RWPE1 (cell line): Measurements from ENCODE around the gene SIGLEC7.

Experiments used
- CTCF ChIA-PET: fragments of 350-600 bp; sonication (Branson Sonifier 250); formaldehyde crosslinking; extraction: SDS; loops from one replicate; lab custom pipeline; 2021; lab: Yijun Ruan, JAX
- POLR2A ChIA-PET: fragments of 400-600 bp; formaldehyde crosslinking; extraction: SDS; loops from one replicate; lab custom pipeline; 2020; ENCODE audit warnings: antibody characterized with exemption; ENCODE audit not compliant: low non-redundant PET; lab: Yijun Ruan, JAX
- DNase-seq: peaks from one replicate; pipeline ENCODE4 v3.0.0; 2012; ENCODE audit warnings: low spot score
- H3K27ac ChIP-seq: fragments of 450-650 bp; 2 replicates; pipeline ENCODE4 v1.5.1; 2017
- TF ChIP-seq, protein P1 (sequence below): fragments of 450-650 bp; conservative IDR thresholded peaks from 2 replicates; pipeline ENCODE4 v1.5.1; 2017; ENCODE audit warnings: low read depth, mild to moderate bottlenecking

Gene SIGLEC7

DNA sequence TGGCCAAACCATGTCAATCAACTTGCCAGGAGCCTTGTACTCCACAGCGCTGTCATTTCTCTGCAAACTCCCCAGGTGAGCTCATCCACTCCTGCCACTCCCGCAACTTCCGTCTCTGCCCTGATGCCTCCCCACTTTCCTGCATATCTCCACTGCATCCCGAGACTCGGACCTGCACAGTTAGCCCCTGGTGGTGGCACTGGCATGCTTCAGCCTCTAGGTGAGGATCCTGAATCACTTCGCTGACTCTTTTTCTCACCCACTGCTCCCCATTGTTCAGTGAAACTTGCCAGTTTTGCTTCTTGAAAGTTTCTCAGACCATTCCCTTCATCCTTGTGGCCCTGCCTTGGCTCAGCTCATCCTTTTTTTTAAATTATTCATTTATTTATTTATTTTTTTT, 30.5 kb upstream of the SIGLEC7 start:
- ChIA-PET POLR2A (no interaction called here), CTCF (no interaction called here)
- TF ChIP-seq, protein P1, sequence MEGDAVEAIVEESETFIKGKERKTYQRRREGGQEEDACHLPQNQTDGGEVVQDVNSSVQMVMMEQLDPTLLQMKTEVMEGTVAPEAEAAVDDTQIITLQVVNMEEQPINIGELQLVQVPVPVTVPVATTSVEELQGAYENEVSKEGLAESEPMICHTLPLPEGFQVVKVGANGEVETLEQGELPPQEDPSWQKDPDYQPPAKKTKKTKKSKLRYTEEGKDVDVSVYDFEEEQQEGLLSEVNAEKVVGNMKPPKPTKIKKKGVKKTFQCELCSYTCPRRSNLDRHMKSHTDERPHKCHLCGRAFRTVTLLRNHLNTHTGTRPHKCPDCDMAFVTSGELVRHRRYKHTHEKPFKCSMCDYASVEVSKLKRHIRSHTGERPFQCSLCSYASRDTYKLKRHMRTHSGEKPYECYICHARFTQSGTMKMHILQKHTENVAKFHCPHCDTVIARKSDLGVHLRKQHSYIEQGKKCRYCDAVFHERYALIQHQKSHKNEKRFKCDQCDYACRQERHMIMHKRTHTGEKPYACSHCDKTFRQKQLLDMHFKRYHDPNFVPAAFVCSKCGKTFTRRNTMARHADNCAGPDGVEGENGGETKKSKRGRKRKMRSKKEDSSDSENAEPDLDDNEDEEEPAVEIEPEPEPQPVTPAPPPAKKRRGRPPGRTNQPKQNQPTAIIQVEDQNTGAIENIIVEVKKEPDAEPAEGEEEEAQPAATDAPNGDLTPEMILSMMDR: no peak
- DNase-seq: no peak
- H3K27ac ChIP-seq: no peak overlapping the region

DNA sequence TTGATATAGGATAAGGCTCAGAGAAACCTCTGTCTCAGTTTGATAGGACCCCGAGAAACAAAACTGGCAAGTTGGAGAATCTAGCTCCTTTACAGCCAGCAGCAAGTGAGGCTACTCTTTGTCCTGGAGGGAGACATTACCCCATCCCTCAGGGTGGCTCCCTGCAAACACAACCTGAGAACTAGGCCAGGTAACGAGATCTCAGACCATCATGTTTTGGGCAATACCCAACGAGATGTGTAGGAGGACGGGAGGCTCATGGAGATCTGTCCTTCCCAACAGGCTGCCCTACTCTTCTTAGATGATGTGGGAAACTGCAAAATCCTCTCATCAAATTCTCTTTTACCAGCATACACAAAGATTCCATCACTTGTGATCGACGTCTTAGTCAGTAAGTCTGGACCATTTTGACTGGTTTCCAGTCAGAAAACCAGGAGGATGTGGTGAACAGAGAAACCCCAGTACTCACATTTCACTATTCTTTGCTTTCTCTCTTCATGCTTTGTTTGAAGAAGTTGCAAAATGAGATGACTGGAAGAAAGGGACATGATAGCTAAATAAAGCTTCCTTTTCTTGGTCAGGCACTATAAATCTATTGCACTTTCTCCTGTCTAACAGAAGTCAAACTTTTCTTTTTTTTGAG, 27.9 kb upstream of the SIGLEC7 start:
- ChIA-PET CTCF (interaction anchor here (0.6 kb wide), 1 partner anchor 410 kb away, joined by 3 read pairs; no protein-coding TSS in a partner anchor), POLR2A (no interaction called here)
- TF ChIP-seq, protein P1: no peak

DNA sequence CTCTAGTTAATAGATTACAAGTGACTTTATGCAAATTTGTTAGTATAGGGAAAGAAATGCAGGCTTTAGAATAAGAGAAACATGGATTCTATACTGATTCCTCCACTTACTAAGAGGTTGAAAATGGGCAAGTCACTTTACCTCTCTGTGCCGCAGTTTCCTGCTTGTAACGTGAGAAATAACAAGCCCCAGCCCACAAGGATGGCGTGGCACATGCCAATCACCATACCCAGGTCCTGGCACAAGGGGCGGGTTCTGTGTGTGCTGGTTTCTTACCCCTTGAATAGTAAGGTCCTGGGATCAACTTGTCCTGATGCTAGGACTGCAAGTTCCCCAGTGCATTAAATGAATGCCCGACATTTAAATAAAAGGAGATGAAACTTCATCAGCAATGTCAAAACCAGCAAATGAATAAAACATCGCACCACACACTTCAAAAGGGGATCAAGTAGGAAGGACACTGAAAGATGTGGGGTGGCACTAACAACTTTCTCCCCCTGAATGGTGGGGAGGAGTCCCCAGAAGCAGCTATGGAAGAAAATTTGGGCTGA, 25.3 kb upstream of the SIGLEC7 start:
- POLR2A ChIA-PET: no interaction called here
- CTCF ChIA-PET: no interaction called here

More for the DNA sequence above, 27.9 kb upstream of the SIGLEC7 start:
- no peak for DNase-seq
- no peak overlapping the region for H3K27ac ChIP-seq

DNA sequence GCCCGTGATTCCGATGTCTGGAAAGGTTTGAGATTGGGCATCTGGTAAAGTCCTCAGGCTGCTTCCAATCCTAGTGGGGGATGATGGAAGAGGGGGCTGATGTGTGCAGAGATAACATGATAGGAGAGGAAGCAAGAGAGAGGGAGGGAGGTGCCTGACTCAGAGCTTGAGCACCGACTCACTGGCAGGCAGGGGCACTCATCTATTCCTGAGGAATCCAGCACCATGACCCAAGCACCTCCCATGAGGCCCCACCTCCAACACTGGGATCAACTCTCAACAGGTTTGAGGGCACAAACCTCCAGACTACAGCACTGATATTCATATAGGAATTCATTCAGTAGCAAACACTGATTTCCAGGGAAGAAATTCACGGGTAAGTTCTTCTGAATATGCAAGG, 23.0 kb upstream of the SIGLEC7 start:
- POLR2A ChIA-PET: no interaction called here
- H3K27ac ChIP-seq: no peak overlapping the region
- CTCF ChIA-PET: no interaction called here
- TF ChIP-seq, protein P1: no peak
- DNase-seq: no peak

More for the DNA sequence above, 25.3 kb upstream of the SIGLEC7 start:
- TF ChIP-seq, protein P1: no peak
- H3K27ac ChIP-seq: no peak overlapping the region
- no peak for DNase-seq

DNA sequence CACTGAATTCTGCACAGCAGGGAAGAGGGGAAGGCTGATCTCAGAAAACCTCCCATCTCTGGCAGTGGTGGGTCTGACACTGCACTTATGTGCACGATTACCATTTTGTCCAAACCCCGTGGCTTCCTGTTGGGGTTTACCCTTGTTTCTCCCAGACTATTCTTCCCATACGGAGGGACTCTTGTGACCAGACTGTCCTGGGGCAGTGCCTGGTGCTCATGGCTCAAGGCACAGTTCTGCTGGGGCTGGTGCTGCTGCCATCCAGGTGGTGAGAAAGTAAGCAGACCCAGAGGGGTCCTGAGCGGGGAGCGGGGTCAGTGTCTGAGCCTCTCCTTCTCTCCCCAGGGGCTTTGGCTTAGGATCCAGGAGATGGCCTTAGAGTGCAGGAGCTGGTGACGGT, 22.5 kb upstream of the SIGLEC7 start:
- no peak overlapping the region for H3K27ac ChIP-seq
- CTCF ChIA-PET: no interaction called here
- DNase-seq: no peak
- TF ChIP-seq, protein P1: no peak
- POLR2A ChIA-PET: no interaction called here

DNA sequence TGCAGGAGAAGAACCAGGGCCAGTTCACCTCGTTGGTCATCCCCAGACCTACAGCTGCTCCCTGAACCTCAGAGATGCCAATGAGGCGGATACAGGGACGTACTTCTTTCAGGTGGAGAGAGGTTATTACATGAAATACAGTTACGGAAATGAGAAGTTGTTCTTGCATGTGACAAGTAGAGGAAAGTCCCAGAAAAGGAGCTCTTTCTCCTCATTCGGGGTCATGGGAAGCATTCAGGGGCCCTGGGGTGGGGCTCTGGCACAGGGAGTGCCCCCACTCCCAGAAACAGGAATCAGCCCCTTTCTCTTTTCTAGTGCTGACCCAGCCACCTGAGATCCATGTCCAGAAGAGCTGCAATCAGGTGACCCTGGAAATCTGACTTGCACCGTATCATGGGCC, 21.9 kb upstream of the SIGLEC7 start:
- DNase-seq: no peak
- ChIA-PET CTCF (interaction anchor here (0.6 kb wide), 1 partner anchor 12 kb away, joined by 3 read pairs; no protein-coding TSS in a partner anchor), POLR2A (no interaction called here)
- TF ChIP-seq, protein P1: no peak
- H3K27ac ChIP-seq: no peak overlapping the region
